Measurements from ENCODE around the gene DLL1.

The DLL1 gene

GRCh38 chr6:170295510-170296422 lies 4.9 kb upstream of the DLL1 start:
- DNase-seq: peak; percentile 59 to 84 (median 73)

- no peak for DNase-seq
These were observed 4.1 kb upstream of the DLL1 start for GRCh38 chr6:170294813-170295509.

- no peak for DNase-seq
These were observed 3.4 kb upstream of the DLL1 start for GRCh38 chr6:170294298-170294730.

GRCh38 chr6:170293341-170294231 lies 2.7 kb upstream of the DLL1 start:
- no peak for DNase-seq

DNA sequence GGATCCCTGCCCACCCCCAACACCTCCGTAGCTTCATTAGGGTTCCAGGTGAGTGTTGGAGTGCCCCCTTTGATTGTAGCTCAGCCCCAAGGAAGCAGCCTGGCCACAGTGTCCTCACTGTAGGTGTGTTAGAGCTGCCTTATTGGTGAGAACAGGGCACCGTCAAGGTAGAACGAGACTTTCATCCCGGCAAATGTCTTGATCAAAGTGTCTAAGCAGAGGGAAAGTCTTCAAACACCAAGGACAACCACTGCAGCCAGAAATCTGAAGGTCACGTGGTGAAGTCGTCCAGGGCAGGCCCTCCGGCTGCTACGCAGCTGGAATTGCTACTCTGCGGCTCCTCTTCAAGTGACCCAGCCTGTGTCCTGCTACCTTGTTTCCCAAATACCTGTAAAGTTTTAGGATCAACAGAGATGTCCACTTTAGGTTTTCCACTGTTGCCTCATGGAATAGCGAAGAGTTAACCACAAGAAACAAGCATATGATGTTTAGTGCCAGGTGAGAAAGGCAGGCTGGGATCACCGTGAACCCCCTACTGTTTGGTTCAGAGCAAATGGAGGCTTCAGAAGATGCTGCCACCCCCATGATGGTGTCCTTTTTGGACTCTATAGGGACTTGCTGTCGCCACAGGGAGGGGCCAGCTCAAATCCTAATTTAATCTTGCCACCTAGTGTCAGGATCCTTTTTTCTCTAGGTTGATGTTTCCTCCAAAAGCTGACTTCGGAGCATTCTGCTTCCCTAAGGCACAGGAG lies 1.7 kb upstream of the DLL1 start:
- no peak for DNase-seq

DNA sequence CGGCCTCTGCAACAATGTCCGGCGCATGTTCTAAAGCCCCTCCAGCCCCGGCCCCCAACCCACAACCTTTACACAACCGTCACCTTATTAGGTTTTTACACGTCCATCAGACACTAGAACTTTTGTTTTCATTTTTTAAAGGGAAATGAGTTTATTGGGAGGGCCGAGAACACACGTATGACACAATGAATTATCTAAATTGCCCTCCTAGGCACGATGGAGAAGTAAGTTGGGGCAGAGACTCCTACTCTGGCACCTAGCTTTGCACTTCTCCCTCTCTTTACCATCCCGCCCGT lies 1.2 kb upstream of the DLL1 start:
- no peak for DNase-seq

DNA sequence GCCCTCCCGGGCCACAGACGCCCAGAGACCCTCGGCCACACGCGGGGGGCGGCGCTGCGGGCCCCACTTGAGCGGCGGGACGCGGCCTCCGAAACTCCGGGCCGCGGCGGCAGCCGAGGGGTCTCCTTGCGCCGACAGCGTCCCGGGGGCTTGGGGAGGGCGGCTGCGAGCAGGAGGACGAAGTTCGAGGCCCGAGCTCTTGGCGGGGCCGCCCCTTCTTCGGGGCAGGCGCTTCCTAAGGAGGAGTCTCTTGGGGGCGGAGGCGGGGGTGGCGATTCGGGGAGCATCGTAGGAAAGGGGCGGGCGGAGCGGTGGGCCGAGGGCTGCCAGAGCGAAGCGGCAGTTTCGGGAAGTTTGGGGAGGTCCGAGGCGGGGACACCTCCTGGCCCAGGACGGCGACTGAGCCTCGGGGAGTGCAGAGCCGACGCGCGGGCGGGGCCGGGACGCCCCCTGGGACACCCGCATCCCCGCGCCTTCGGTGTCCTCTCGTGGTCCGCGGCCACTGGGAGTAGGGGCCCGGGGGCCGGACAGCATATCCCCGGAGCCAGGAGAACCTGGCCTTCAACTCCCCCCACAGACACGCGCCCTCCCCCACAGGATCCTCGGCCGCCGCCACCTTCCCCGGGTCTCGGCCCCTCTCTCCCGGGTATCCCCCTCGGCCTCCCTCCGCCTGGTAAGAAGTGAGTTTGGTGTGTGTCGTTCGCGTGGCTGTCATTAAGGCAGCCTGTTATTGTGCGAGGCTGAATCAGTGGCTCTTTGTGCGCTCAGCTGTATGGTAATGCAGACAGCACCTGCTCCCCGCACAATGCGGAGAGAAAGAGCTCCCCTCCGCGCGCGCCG lies 613 bp upstream of the DLL1 start:
- DNase-seq: peak; percentile 62 to 89 (median 69)

DNA sequence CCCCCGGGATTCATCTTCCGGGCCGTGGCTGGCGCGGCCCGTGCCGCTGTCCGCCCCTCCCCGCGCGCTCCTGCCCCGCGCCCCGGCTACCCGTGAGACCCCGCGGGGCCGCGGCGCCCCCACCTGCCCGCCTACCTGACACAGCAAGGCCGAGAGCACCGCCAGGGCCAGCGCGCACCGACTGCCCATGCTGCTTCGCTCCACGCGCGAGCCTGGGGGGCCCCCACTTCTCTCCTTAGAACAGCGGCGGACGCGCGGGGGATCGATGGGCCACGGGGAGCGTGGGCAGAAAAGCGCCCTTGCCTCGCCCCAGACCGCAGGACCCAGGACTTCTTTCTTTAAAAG lies 955 bp downstream of the DLL1 start:
- DNase-seq: no peak

DNA sequence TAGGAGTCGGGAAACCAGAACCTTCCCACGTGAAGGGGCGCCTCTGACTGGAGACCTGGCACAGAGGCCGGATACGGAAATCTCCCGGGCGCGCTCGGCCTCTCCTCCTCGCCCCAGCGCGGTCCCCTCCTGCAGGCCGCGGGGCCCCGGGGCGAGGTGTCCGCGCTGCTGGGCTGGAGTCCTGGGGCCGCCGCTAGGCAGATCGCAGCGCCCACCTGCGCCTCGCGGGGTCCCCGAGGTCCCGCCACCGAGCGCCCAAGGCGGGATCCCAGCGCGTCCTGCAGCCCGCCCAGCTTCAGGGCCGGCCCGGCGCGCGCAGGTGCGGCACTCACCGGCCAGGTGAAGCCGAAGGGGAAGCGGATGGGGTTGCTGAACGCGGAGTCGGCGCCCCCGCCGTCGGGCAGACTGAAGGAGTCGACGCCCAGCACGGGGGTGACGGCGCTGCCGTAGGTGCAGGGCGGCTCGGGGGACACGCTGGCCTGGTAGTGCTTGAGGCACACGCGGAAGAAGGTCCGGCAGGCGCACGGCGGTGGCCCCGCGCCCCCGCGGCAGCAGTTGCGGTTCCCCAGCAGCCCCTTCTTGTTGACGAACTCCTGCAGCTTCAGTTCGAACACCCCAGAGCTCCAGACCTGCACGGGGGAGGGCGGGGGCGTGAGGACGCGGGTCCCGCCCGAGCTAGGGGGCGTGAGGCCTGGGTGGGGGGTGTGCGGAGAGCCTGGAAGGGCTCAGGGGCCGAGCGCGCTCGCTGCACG lies 1.5 kb downstream of the DLL1 start:
- no peak for DNase-seq

- DNase-seq: no peak
These were observed 2.1 kb downstream of the DLL1 start for GRCh38 chr6:170288852-170289179.

- DNase-seq: no peak
These were observed 2.7 kb downstream of the DLL1 start for GRCh38 chr6:170288091-170288631.

DNA sequence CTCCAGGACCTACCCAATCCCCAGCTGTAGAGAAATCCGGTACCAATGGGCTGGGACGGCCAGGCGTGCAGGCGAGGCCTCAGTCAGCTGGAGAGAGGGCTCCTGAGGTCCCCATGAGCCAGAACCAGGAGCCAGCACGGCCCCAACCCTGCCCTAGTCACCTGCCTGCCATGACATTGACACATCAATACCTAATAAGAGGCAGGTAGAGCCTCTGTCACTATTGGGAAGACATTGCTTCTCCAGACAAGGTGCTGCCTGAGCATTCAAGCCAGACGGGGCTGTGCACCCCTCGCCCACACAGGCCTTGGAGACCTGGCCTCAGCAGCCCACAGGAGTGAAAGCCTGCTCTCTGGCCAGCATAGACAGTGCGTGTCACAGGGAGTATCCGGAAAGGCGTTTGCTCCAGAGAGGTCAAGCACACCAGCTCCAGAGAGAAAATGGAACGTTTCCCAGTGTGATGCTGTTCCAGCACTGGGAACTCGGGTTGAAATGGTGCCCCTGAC lies 3.5 kb downstream of the DLL1 start:
- DNase-seq: no peak

DNA sequence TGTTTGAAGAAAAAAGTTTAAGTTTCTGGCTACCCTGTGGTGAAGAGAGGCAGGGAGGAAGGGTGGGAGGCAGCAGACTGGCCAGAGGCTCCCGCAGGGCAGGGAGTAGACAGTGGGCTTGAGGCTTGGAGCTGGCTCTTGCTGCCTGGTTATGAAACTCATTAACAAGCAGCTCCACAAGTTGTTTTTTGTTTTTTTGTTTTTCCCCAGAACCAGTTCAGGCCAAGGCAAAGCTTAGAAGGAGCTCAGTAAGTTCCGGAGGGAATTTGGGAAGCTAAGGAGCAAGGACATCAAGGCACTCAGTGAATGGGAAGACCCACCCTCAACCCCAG lies 4.0 kb downstream of the DLL1 start:
- DNase-seq: no peak

DNA sequence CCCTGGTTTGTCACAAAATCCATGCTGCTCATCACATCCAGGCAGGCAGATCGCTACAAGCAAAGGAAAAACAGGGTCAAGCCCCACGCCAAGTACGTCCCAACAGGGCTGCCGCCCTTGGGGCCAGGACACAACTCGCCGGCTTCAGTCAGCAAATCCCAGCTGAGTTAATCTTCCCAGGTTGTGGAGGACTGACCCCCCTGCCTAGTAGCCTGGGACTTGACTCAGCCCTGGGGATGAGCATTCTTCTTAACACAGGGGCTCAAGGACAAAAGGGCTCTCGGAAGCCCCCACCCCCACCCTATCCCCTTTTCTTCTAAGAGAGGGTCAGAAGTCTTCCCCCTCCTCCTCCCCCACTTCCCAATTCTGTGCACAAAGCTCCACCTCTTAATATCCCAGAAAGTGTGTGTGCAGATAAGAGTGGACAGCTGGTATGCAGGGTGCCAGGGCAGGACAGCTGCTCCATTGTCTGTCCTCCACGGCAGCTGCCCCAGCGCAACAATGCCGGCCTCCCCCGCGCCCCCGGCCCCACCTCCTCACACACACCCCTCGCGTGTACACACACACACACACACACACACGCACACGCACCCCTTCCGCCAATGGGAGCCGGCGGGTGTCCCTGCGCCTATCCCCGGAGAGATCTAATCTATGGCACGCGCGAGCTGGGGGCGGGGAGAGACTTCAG lies 4.5 kb downstream of the DLL1 start:
- DNase-seq: no peak

DNA sequence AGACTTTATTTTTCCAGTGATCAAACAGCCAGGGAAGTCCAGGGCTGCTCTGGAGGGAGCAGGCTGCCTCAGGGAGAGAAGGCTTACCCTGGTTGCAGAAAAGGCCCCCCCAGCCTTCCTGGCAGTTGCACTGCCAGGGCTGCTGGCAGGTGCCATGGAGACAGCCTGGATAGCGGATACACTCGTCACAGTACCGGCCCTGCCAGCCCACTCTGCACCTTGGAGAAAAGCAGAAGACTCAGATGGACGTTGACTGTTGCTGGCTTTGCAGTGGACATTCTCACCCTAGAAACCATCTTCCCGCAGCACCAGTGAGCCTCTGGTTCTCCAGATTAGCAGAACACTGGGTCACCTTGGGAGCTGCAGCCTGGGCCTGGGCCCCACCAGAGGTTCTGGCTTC lies 5.4 kb downstream of the DLL1 start:
- no peak for DNase-seq

GRCh38 chr6:170284866-170285469 lies 5.9 kb downstream of the DLL1 start:
- no peak for DNase-seq

DNA sequence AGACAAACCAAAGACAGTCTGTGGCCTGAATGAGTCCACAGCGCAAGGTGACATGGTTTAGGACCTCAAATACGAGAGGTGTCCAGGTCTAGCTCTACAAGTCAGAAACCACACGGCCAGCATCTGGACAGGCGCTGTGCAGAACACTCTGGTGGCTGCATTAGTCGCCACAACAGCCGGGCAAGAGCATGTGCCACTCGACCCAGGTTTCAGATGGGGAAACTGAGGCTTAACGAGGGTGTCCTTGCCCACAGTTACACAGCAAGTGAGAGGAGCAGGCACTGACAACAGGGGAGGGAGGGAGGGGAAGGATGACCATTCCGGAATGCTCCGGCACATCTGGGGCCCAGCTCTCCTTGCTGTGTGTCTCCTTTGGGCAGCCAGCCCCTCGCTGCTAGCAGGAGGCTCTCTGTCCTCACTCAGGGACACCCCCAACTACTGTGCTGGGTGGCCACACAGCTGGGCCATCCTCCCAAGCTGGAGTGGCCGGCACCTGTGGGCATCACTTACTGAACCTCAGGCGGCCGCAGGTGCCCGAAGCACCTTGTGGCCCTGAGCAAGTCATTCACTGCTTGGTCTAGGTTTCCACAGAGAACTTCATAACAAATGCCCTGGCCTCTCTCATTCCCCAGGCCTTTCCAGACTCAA lies 6.6 kb downstream of the DLL1 start:
- no peak for DNase-seq

DNA sequence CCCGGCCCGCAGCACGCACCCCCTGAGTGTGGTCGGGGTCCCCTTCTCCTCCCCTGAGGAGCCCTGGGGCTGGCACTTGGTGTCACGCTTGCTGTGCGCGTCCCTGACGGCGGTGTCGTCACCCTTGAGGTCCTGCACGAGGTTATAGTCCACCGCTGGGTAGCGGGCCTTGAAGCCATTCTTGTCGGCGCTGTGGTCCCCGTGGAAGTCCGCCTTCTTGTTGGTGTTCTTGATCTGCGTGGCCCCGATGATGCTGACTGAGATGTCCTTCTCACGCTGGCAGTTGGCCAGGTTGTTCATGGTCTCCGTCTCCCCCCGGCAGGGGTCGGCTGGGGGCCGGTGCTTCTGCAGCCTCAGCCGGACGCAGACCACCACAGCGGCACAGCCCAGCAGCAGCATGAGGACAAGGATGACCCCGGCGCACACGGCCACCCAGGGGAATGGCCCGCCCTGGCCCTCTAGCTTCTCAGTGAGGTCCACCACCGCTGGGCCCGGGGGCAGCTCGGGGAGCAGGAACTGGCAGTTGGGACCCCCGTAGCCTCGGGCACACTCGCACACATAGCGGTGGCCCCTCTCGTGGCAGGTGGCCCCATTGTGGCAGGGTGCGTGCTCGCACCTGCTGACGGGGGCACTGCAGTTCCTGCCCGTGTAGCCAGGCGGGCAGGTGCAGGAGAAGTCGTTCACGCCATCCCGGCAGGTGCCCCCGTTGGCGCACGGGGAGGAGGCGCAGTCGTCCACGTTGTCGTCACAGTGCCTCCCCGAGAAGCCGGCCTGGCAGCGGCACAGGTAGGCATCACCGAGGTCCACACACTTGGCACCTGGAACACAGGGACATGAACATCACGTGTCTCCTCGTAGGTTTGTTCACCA lies 7.4 kb downstream of the DLL1 start:
- no peak for DNase-seq
